ENCODE data around the gene IRAK1.

The IRAK1 gene

GRCh38 chrX:153966283-153966688 is 53.4 kb downstream of the IRAK1 start:
- Mint-ChIP-seq H3K9me3 (no peaks in the 10 kb centered on the region), H3K27me3 (no peaks in the 10 kb centered on the region), H3K4me1 (peaks cover 35% of the 10 kb centered on the region), H3K27ac (peak overlapping the region; percentile 51), H3K4me3 (peak overlapping the region; percentile 100), H3K36me3 (peaks cover 5% of the 10 kb centered on the region)

GRCh38 chrX:153965406-153965805 is 54.3 kb downstream of the IRAK1 start:
- H3K4me3 Mint-ChIP-seq = peak overlapping the region; percentile 30

GRCh38 chrX:153964105-153964504 is 55.6 kb downstream of the IRAK1 start:
- Mint-ChIP-seq H3K27me3 (no peaks in the 10 kb centered on the region), H3K9me3 (no peaks in the 10 kb centered on the region), H3K4me1 (peaks cover 35% of the 10 kb centered on the region), H3K36me3 (peaks cover 5% of the 10 kb centered on the region), H3K27ac (no peak overlapping the region), H3K4me3 (no peak overlapping the region)

More at GRCh38 chrX:153965406-153965805, 54.3 kb downstream of the IRAK1 start:
- peaks cover 5% of the 10 kb centered on the region for H3K36me3 Mint-ChIP-seq
- peak overlapping the region; percentile 59 for H3K27ac Mint-ChIP-seq
- no peaks in the 10 kb centered on the region for H3K27me3 Mint-ChIP-seq
- H3K4me1 Mint-ChIP-seq = peaks cover 35% of the 10 kb centered on the region
- H3K9me3 Mint-ChIP-seq = no peaks in the 10 kb centered on the region

GRCh38 chrX:153963546-153963945 is 56.2 kb downstream of the IRAK1 start:
- peaks cover 5% of the 10 kb centered on the region for H3K36me3 Mint-ChIP-seq
- H3K27ac Mint-ChIP-seq = no peak overlapping the region

GRCh38 chrX:153961292-153961691 is 58.4 kb downstream of the IRAK1 start:
- Mint-ChIP-seq H3K27me3 (no peaks in the 10 kb centered on the region), H3K4me1 (peaks cover 15% of the 10 kb centered on the region), H3K4me3 (no peak overlapping the region), H3K27ac (no peak overlapping the region), H3K9me3 (no peaks in the 10 kb centered on the region), H3K36me3 (no peaks in the 10 kb centered on the region)

More at GRCh38 chrX:153963546-153963945, 56.2 kb downstream of the IRAK1 start:
- Mint-ChIP-seq H3K9me3 (no peaks in the 10 kb centered on the region), H3K4me3 (no peak overlapping the region), H3K4me1 (peaks cover 35% of the 10 kb centered on the region), H3K27me3 (no peaks in the 10 kb centered on the region)

- Mint-ChIP-seq H3K4me3 (no peak overlapping the region), H3K9me3 (no peaks in the 10 kb centered on the region), H3K4me1 (peaks cover 10% of the 10 kb centered on the region), H3K36me3 (no peaks in the 10 kb centered on the region), H3K27ac (no peak overlapping the region), H3K27me3 (no peaks in the 10 kb centered on the region)
Observed at GRCh38 chrX:153960786-153961185, 58.9 kb downstream of the IRAK1 start.

Measured in activated naive CD4-positive, alpha-beta T cell treated with anti-CD3 and anti-CD28 coated beads, Interleukin-2, amount 50 U/mL, for 24 hours (primary cell).